HEK293 (cell line): ENCODE measurements around the gene CKS2.

Source experiments
- CTCF ChIA-PET: fragments of 350-600 bp; formaldehyde crosslinking; extraction: SDS; loops from one replicate; lab custom pipeline; 2021; ENCODE audit warnings: antibody characterized with exemption; lab: Yijun Ruan, JAX
- POLR2A ChIA-PET: fragments of 300-600 bp; formaldehyde crosslinking; extraction: SDS; loops from one replicate; lab custom pipeline; 2020; ENCODE audit warnings: antibody characterized with exemption, inconsistent platforms; lab: Yijun Ruan, JAX
- H3K27ac ChIP-seq: fragments of 200-500 bp; sonication (Bioruptor generic); 2 replicates; pipeline ENCODE4 v1.5.1; 2014; ENCODE audit warnings: low read depth, low read length, control low read depth, inconsistent platforms; ENCODE audit errors: extremely low read depth
- H3K36me3 ChIP-seq, 2 experiments: fragments of 200-500 bp in 1 of 2; sonication (Bioruptor generic) in 1 of 2; 1 replicate in 1 of 2; 2 replicates in 1 of 2; pipeline ENCODE4 v1.5.1; 2014 to 2017; ENCODE audit warnings: inconsistent platforms in 2 of 2, low read length in 2 of 2; ENCODE audit not compliant: control insufficient read depth in 2 of 2, insufficient read depth in 1 of 2
- H3K4me1 ChIP-seq: fragments of 200-500 bp; sonication (Bioruptor generic); 2 replicates; pipeline ENCODE4 v1.5.1; 2014; ENCODE audit warnings: mild to moderate bottlenecking, low read length, inconsistent platforms; ENCODE audit not compliant: control insufficient read depth, insufficient read depth
- H3K4me3 ChIP-seq: 2 replicates; pipeline ENCODE4 v1.5.1; 2011; ENCODE audit warnings: low read depth, mild to moderate bottlenecking, control low read depth, low read length, moderate library complexity
- H3K9me3 ChIP-seq: fragments of 200-500 bp; sonication (Bioruptor generic); 2 replicates; pipeline ENCODE4 v1.5.1; 2014; ENCODE audit warnings: low read depth, low read length, inconsistent platforms; ENCODE audit not compliant: control insufficient read depth, insufficient read depth
- GLIS1 ChIP-seq: fragments of 450-650 bp; formaldehyde crosslinking; IDR thresholded peaks from 2 replicates; pipeline ENCODE4 v1.5.1; 2016; ENCODE audit warnings: missing biosample characterization, missing genetic modification characterization
- KLF7 ChIP-seq: fragments of 450-650 bp; formaldehyde crosslinking; IDR thresholded peaks from 2 replicates; pipeline ENCODE4 v1.5.1; 2016; ENCODE audit warnings: missing biosample characterization, missing genetic modification characterization, borderline replicate concordance
- KLF8 ChIP-seq: fragments of 450-650 bp; formaldehyde crosslinking; IDR thresholded peaks from 2 replicates; pipeline ENCODE4 v1.5.1; 2016; ENCODE audit warnings: missing biosample characterization, missing genetic modification characterization
- MYNN ChIP-seq: fragments of 450-650 bp; formaldehyde crosslinking; IDR thresholded peaks from 2 replicates; pipeline ENCODE4 v1.5.1; 2016; ENCODE audit warnings: missing biosample characterization, missing genetic modification characterization, borderline replicate concordance
- SP7 ChIP-seq: fragments of 450-650 bp; formaldehyde crosslinking; IDR thresholded peaks from 2 replicates; pipeline ENCODE4 v1.5.1; 2016; ENCODE audit warnings: missing biosample characterization, missing genetic modification characterization
- TRIM28 ChIP-seq: IDR thresholded peaks from 2 replicates; pipeline ENCODE4 v1.6.1; 2011; ENCODE audit warnings: low read length, control low read depth, borderline replicate concordance
- WT1 ChIP-seq: fragments of 450-650 bp; formaldehyde crosslinking; IDR thresholded peaks from 2 replicates; pipeline ENCODE4 v1.5.1; 2016; ENCODE audit warnings: missing biosample characterization, missing genetic modification characterization
- ZBTB21 ChIP-seq: fragments of 450-650 bp; formaldehyde crosslinking; IDR thresholded peaks from 2 replicates; pipeline ENCODE4 v1.5.1; 2017; ENCODE audit warnings: missing biosample characterization, missing genetic modification characterization
- ZIC2 ChIP-seq: fragments of 450-650 bp; formaldehyde crosslinking; IDR thresholded peaks from 2 replicates; pipeline ENCODE4 v1.5.1; 2016; ENCODE audit warnings: missing biosample characterization, missing genetic modification characterization
- ZNF10 ChIP-seq: fragments of 450-650 bp; formaldehyde crosslinking; IDR thresholded peaks from 2 replicates; pipeline ENCODE4 v1.5.1; 2017; ENCODE audit warnings: missing biosample characterization, missing genetic modification characterization
- ZNF112 ChIP-seq: fragments of 450-650 bp; formaldehyde crosslinking; IDR thresholded peaks from 2 replicates; pipeline ENCODE4 v1.5.0; 2017; ENCODE audit warnings: missing biosample characterization, missing genetic modification characterization
- ZNF133 ChIP-seq: fragments of 450-650 bp; formaldehyde crosslinking; IDR thresholded peaks from 2 replicates; pipeline ENCODE4 v1.5.1; 2016; ENCODE audit warnings: missing biosample characterization, missing genetic modification characterization
- ZNF140 ChIP-seq: fragments of 450-650 bp; formaldehyde crosslinking; IDR thresholded peaks from 2 replicates; pipeline ENCODE4 v1.5.1; 2016; ENCODE audit warnings: missing biosample characterization, missing genetic modification characterization
- ZNF146 ChIP-seq: fragments of 450-650 bp; formaldehyde crosslinking; IDR thresholded peaks from 2 replicates; pipeline ENCODE4 v1.5.1; 2016; ENCODE audit warnings: missing biosample characterization, missing genetic modification characterization
- ZNF184 ChIP-seq: fragments of 450-650 bp; IDR thresholded peaks from 2 replicates; pipeline ENCODE4 v1.5.1; 2018; ENCODE audit warnings: missing biosample characterization, mild to moderate bottlenecking, missing genetic modification characterization
- ZNF223 ChIP-seq: fragments of 450-650 bp; formaldehyde crosslinking; IDR thresholded peaks from 2 replicates; pipeline ENCODE4 v1.5.1; 2016; ENCODE audit warnings: missing biosample characterization, missing genetic modification characterization
- ZNF239 ChIP-seq: fragments of 450-650 bp; formaldehyde crosslinking; IDR thresholded peaks from 2 replicates; pipeline ENCODE4 v1.5.1; 2016; ENCODE audit warnings: missing biosample characterization, missing genetic modification characterization
- ZNF248 ChIP-seq: fragments of 450-650 bp; formaldehyde crosslinking; IDR thresholded peaks from 2 replicates; pipeline ENCODE4 v1.5.1; 2017; ENCODE audit warnings: missing biosample characterization, missing genetic modification characterization
- ZNF335 ChIP-seq: fragments of 450-650 bp; formaldehyde crosslinking; conservative IDR thresholded peaks from 2 replicates; pipeline ENCODE4 v1.5.1; 2016; ENCODE audit warnings: missing biosample characterization, missing genetic modification characterization
- ZNF510 ChIP-seq: fragments of 450-650 bp; formaldehyde crosslinking; IDR thresholded peaks from 2 replicates; pipeline ENCODE4 v1.5.1; 2018; ENCODE audit warnings: mild to moderate bottlenecking, missing genetic modification characterization, missing biosample characterization; ENCODE audit not compliant: insufficient replicate concordance
- ZNF544 ChIP-seq: fragments of 450-650 bp; formaldehyde crosslinking; IDR thresholded peaks from 2 replicates; pipeline ENCODE4 v1.5.0; 2017; ENCODE audit warnings: missing biosample characterization, missing genetic modification characterization
- ZNF561 ChIP-seq: fragments of 450-650 bp; IDR thresholded peaks from 2 replicates; pipeline ENCODE4 v1.5.1; 2018; ENCODE audit warnings: missing biosample characterization, missing genetic modification characterization, borderline replicate concordance
- ZNF624 ChIP-seq: fragments of 450-650 bp; formaldehyde crosslinking; IDR thresholded peaks from 2 replicates; pipeline ENCODE4 v1.5.1; 2017; ENCODE audit warnings: missing biosample characterization, missing genetic modification characterization
- ZNF660 ChIP-seq: fragments of 450-650 bp; IDR thresholded peaks from 2 replicates; pipeline ENCODE4 v1.5.1; 2018; ENCODE audit warnings: missing biosample characterization, mild to moderate bottlenecking, missing genetic modification characterization
- ZNF670 ChIP-seq: fragments of 450-650 bp; formaldehyde crosslinking; IDR thresholded peaks from 2 replicates; pipeline ENCODE4 v1.5.1; 2016; ENCODE audit warnings: missing biosample characterization, missing genetic modification characterization, low read depth
- ZNF707 ChIP-seq: fragments of 450-650 bp; formaldehyde crosslinking; IDR thresholded peaks from 2 replicates; pipeline ENCODE4 v1.5.1; 2016; ENCODE audit warnings: missing biosample characterization, missing genetic modification characterization
- ZNF777 ChIP-seq: fragments of 450-650 bp; formaldehyde crosslinking; IDR thresholded peaks from 2 replicates; pipeline ENCODE4 v1.5.1; 2017; ENCODE audit warnings: missing biosample characterization, missing genetic modification characterization, borderline replicate concordance
- ZNF791 ChIP-seq: fragments of 450-650 bp; formaldehyde crosslinking; IDR thresholded peaks from 2 replicates; pipeline ENCODE4 v1.5.1; 2016; ENCODE audit warnings: missing biosample characterization, missing genetic modification characterization
- TF ChIP-seq, protein P1 (sequence below): fragments of 450-650 bp; formaldehyde crosslinking; IDR thresholded peaks from 2 replicates; pipeline ENCODE4 v1.5.1; 2016; ENCODE audit warnings: missing biosample characterization, missing genetic modification characterization
- TF ChIP-seq, protein P2 (sequence below): fragments of 450-650 bp; formaldehyde crosslinking; IDR thresholded peaks from 2 replicates; pipeline ENCODE4 v1.5.1; 2016; ENCODE audit warnings: missing biosample characterization, missing genetic modification characterization

CKS2 gene

DNA sequence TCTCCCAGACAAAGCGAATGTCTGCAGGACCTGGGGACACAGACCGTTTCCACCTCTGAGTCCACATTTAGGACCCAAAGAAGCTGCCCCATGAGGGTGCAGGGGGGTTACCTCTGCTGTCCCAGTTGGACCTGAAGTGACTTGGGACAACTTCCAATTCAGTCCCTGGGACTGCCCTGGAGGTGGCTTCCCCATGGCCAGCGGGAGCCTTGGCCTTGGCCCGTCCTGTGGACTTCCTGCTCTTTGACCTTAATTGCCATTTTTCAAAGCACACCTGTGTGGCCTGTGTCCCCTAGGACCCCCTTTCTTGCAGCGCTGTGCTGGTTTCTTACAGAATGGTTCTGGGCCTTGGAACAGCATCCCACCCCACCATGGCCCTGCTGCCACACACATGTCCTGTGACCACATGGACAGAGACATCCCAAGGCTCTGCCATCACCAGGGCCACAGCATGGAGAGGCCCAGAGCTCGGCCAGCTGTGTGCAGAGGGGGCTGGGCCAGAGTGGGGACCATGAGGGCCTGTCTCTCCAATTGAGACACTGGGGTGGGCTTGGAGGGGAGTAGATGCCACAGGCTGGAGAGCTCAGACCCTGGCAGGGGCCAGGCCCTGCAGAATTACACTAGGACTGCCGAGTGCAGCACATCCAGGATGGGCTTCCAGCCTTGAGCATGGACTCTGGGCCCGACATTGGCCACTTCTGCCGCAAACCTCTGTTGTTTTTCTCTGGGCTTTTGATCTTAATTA lies 53.1 kb downstream of the CKS2 start:
- no peaks in the 10 kb centered on the region for H3K9me3 ChIP-seq
- ChIA-PET CTCF (interaction anchor here (1.3 kb wide), 1 partner anchor 185 kb away, joined by 6 read pairs; no protein-coding TSS in a partner anchor), POLR2A (no interaction called here)
- H3K27ac ChIP-seq: no peak overlapping the region
- H3K4me1 ChIP-seq: no peaks in the 10 kb centered on the region
- H3K36me3 ChIP-seq: peaks cover 0 to 40% of the 10 kb centered on the region in 2 experiments; a peak in 1 of 3 replicates
- H3K4me3 ChIP-seq: no peak overlapping the region
- TF ChIP-seq ZNF10 (no peak), SP7 (tag by site-specific recombination) (no peak), ZNF112 (no peak), ZNF239 (tag by site-specific recombination) (no peak), ZNF660 (no peak), GLIS1 (tag by site-specific recombination) (no peak), KLF7 (tag by site-specific recombination) (no peak), ZNF624 (tag by site-specific recombination) (no peak), ZNF248 (tag by site-specific recombination) (no peak), ZNF184 (no peak), ZNF670 (tag by site-specific recombination) (no peak), ZNF146 (no peak), ZBTB21 (tag by site-specific recombination) (no peak), WT1 (tag by site-specific recombination) (no peak), ZNF510 (tag by site-specific recombination) (no peak), ZNF561 (no peak), ZNF707 (tag by site-specific recombination) (no peak), MYNN (tag by site-specific recombination) (no peak)

DNA sequence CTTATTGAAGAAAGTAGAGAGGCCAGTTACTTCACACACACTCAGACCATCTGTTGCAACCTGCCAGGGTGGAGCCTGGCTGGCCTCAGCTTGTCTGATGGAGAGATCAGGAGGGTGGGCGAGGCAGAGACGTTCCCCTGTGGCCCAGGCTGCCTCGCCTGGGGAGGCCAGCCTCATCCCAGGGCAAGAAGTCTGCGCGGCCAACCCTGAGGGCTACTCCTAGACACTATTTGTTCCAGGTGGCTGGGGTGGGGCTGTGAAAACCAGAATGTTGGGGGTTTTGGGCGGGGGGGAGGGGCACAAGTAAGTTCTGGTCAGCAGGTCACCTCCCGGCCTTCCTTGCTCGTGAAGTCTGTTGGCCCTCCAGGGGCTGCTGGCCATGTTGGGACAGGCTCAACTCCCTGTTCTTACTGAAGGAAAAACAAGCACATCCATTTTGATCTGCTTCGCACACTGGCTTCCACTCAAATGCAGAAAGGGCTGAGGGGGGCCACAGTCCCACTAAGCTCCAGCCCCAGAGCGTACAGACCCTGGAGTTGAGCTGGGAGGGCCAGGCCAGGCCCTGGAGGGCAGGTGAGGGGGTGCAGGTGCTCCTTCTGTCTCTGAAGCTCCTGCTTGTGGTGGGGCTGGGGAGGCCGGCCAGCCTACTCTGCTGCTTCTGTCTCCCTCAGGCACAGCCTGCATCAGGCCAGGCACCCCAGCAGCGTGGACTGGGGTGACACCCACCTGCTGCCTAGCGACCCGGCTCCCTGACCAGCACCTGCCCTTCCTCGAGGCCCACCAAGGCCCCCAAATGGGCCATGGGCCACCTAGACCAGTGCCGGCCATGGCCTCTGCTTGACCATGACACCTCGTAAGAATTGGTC lies 53.9 kb downstream of the CKS2 start:
- TF ChIP-seq ZNF335 (tag by site-specific recombination) (no peak), ZNF777 (tag by site-specific recombination) (no peak), ZNF791 (tag by site-specific recombination) (no peak), KLF7 (tag by site-specific recombination) (no peak)
- TF ChIP-seq, all 188 proteins: peak for 0
- Histone ChIP-seq H3K4me1 (no peaks in the 10 kb centered on the region), H3K27ac (no peak overlapping the region), H3K4me3 (no peak overlapping the region), H3K9me3 (no peaks in the 10 kb centered on the region), H3K36me3 (peaks cover 0 to 34% of the 10 kb centered on the region in 2 experiments; a peak in 2 of 3 replicates)
- CTCF ChIA-PET: no interaction called here
- POLR2A ChIA-PET: no interaction called here

DNA sequence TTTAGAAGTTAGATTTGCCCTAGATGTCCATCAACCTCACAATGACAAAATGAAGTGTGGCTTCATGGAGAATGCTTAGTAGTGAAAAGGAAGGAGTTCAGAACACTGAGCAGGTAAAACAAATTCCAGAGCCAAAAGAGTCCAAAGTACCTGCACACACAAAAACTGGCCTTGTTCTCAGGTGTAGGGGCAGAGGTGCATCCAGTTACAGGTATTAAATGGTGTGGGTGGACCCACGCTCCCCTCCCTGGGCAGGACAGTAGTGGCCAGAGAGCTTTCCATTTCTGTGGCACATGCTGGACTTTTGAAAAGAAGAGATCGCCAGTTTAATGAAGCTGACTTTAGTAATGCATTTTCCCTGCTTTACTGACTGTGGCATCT lies 54.5 kb downstream of the CKS2 start:
- Histone ChIP-seq H3K27ac (no peak overlapping the region), H3K36me3 (peaks cover 0 to 28% of the 10 kb centered on the region in 2 experiments; a peak in 2 of 3 replicates), H3K9me3 (no peaks in the 10 kb centered on the region), H3K4me3 (no peak overlapping the region), H3K4me1 (no peaks in the 10 kb centered on the region)
- CTCF ChIA-PET: no interaction called here
- POLR2A ChIA-PET: no interaction called here
- no peak for TF ChIP-seq ZNF544
- TF ChIP-seq, protein P1, sequence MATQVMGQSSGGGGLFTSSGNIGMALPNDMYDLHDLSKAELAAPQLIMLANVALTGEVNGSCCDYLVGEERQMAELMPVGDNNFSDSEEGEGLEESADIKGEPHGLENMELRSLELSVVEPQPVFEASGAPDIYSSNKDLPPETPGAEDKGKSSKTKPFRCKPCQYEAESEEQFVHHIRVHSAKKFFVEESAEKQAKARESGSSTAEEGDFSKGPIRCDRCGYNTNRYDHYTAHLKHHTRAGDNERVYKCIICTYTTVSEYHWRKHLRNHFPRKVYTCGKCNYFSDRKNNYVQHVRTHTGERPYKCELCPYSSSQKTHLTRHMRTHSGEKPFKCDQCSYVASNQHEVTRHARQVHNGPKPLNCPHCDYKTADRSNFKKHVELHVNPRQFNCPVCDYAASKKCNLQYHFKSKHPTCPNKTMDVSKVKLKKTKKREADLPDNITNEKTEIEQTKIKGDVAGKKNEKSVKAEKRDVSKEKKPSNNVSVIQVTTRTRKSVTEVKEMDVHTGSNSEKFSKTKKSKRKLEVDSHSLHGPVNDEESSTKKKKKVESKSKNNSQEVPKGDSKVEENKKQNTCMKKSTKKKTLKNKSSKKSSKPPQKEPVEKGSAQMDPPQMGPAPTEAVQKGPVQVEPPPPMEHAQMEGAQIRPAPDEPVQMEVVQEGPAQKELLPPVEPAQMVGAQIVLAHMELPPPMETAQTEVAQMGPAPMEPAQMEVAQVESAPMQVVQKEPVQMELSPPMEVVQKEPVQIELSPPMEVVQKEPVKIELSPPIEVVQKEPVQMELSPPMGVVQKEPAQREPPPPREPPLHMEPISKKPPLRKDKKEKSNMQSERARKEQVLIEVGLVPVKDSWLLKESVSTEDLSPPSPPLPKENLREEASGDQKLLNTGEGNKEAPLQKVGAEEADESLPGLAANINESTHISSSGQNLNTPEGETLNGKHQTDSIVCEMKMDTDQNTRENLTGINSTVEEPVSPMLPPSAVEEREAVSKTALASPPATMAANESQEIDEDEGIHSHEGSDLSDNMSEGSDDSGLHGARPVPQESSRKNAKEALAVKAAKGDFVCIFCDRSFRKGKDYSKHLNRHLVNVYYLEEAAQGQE (tag by site-specific recombination): no peak
- TF ChIP-seq, protein P2, sequence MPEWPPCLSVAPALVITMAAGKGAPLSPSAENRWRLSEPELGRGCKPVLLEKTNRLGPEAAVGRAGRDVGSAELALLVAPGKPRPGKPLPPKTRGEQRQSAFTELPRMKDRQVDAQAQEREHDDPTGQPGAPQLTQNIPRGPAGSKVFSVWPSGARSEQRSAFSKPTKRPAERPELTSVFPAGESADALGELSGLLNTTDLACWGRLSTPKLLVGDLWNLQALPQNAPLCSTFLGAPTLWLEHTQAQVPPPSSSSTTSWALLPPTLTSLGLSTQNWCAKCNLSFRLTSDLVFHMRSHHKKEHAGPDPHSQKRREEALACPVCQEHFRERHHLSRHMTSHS (tag by site-specific recombination): no peak
- no peak for TF ChIP-seq ZNF184
- TF ChIP-seq ZIC2 (tag by site-specific recombination): no peak
- no peak for TF ChIP-seq ZNF223
- TF ChIP-seq ZNF133 (tag by site-specific recombination): no peak
- no peak for TF ChIP-seq TRIM28
- no peak for TF ChIP-seq ZNF140 (tag by site-specific recombination)
- no peak for TF ChIP-seq KLF8 (tag by site-specific recombination)
